ENCODE results near the gene SGTA. TPM values are rescaled to one million over a fixed set of nuclear protein-coding genes. Genes with fewer than 3 reads are reported as not detected.

SGTA gene
- total and polyA plus RNA-seq, 2 experiments from 2014 or later = 71.6 to 102 TPM

DNA sequence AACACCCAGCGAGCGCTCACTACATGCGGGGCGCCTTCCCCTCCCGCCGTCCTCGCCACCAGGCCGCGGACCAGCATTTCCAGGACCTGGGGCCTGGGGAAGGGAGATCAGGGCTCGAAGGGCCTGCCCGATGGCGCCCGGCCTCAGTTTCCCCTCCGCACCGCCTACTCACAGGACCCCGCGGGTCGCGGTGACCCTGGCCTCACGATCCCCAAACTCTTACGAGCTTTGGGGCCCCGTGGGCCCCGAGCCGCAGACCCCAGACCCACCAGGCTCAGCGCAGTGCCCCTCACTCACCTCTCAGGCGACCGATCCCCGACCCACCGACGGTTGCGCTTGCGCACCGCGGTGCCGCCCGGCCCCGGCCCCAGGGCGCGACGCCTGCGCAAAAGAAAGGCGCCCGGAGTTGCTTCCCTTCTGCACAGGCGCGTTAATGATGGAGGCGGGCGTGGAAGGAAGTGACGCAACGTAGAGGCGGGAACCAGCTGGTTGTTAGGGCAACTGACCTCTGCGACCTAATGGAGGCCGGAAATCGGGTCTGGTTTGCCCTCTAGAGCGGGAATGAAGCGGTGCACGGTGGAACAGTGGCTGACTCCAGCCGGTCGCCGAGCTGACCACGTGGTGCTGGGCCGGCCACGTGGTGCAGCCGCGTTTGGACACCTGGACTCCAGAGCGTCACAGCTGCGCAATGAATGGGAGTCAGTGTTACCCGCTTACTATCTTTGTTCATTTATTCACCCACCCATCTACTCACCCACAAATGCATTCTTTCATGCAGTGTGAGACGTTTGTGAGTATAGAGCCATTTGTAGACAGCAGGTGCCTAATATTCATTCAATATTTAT is at the start of gene SGTA (continued):
- no peak for TF ChIP-seq EZH2phosphoT487 (IDR thresholded peaks at IDR 0.05; ENCODE audit: unreplicated experiment)
- TF ChIP-seq CREB1 (CRISPR knock-in tag; IDR thresholded peaks at IDR 0.05; ENCODE audit: low read depth) = peak; percentile 97

DNA sequence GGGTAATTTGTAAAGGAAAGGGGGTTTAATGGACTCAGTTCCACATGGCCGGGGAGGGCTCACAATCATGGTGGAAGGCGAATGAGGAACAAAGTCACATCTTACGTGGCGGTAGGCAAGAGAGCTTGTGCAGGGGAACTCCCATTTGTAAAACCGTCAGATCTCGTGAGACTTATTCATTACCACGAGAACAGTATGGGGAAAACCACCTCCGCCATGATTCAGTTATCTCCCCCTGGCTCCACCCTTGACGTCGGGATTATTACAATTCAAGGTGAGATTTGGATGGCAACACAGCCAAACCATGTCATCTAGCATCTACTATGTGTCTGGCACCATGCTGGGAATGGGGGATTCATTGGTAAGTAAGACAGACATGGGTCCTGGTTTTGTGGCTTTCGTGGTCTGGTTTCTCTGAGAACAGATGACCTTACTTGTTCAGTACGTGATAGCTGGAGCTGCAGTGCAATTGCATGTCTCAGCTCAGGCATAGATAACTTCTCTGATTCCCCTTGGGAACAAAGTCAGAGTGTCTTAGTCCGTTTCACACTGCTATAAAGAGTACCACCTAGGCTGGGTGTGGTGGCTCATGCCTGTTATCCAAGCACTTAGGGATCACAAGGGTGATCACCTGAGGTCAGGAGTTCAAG is 44.9 kb upstream of the SGTA start:
- ATAC-seq (no peak), DNase-seq (ENCODE audit: low spot score) (no peak)
- H3K79me2 ChIP-seq (replicated peaks; ENCODE audit: insufficient read depth) = no peaks in the 10 kb centered on the region
- H3K27me3 Mint-ChIP-seq (ENCODE audit: insufficient read depth, low read depth, poor library complexity) = peaks cover 3% of the 10 kb centered on the region
- no peak overlapping the region for H3K27ac Mint-ChIP-seq
- no peaks in the 10 kb centered on the region for H4K20me1 ChIP-seq (replicated peaks; ENCODE audit: insufficient read depth)
- H3K9me3 Mint-ChIP-seq = peaks cover 76% of the 10 kb centered on the region
- peaks cover 87% of the 10 kb centered on the region for H3K36me3 Mint-ChIP-seq (ENCODE audit: low read depth)
- peaks cover 9% of the 10 kb centered on the region for H3K36me3 ChIP-seq (ENCODE audit: insufficient read depth)
- H2AFZ ChIP-seq = no peak overlapping the region
- H3K4me3 Mint-ChIP-seq = no peak overlapping the region
- no peak overlapping the region for H3K27ac ChIP-seq (ENCODE audit: low read depth)
- H3K4me1 Mint-ChIP-seq = no peaks in the 10 kb centered on the region; the same call in 2 of the 3 replicates
- H3F3A ChIP-seq (replicated peaks; ENCODE audit: low read depth) = no peaks in the 10 kb centered on the region
- no peaks in the 10 kb centered on the region for H3K9me2 ChIP-seq (ENCODE audit: insufficient read depth)
- no peak overlapping the region for H3K4me3 ChIP-seq
- no peak overlapping the region for H3K4me2 ChIP-seq
- H3K4me1 ChIP-seq (ENCODE audit: insufficient read depth) = no peaks in the 10 kb centered on the region
- no peaks in the 10 kb centered on the region for H3K27me3 ChIP-seq (ENCODE audit: insufficient read depth)
- TF ChIP-seq EZH2 (IDR thresholded peaks at IDR 0.05; ENCODE audit: low read depth, unreplicated experiment) = no peak
- TF ChIP-seq CREB1 (CRISPR knock-in tag; IDR thresholded peaks at IDR 0.05; ENCODE audit: low read depth) = no peak
- no peak for TF ChIP-seq NANOG (IDR thresholded peaks at IDR 0.05; ENCODE audit: borderline replicate concordance)
- TF ChIP-seq EZH2phosphoT487 (IDR thresholded peaks at IDR 0.05; ENCODE audit: unreplicated experiment) = no peak
- TF ChIP-seq, protein P1, sequence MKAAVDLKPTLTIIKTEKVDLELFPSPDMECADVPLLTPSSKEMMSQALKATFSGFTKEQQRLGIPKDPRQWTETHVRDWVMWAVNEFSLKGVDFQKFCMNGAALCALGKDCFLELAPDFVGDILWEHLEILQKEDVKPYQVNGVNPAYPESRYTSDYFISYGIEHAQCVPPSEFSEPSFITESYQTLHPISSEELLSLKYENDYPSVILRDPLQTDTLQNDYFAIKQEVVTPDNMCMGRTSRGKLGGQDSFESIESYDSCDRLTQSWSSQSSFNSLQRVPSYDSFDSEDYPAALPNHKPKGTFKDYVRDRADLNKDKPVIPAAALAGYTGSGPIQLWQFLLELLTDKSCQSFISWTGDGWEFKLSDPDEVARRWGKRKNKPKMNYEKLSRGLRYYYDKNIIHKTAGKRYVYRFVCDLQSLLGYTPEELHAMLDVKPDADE (IDR thresholded peaks at IDR 0.05) = no peak
- TF ChIP-seq JUNB (IDR thresholded peaks at IDR 0.05; ENCODE audit: unreplicated experiment) = no peak
- TF ChIP-seq ZNF114 (CRISPR knock-in tag; IDR thresholded peaks at IDR 0.05) = no peak
- TF ChIP-seq, protein P2, sequence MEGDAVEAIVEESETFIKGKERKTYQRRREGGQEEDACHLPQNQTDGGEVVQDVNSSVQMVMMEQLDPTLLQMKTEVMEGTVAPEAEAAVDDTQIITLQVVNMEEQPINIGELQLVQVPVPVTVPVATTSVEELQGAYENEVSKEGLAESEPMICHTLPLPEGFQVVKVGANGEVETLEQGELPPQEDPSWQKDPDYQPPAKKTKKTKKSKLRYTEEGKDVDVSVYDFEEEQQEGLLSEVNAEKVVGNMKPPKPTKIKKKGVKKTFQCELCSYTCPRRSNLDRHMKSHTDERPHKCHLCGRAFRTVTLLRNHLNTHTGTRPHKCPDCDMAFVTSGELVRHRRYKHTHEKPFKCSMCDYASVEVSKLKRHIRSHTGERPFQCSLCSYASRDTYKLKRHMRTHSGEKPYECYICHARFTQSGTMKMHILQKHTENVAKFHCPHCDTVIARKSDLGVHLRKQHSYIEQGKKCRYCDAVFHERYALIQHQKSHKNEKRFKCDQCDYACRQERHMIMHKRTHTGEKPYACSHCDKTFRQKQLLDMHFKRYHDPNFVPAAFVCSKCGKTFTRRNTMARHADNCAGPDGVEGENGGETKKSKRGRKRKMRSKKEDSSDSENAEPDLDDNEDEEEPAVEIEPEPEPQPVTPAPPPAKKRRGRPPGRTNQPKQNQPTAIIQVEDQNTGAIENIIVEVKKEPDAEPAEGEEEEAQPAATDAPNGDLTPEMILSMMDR (conservative IDR thresholded peaks at IDR 0.05; ENCODE audit: low read depth in 2 of 2) = no peak
- no peak for TF ChIP-seq POLR2AphosphoS5 (IDR thresholded peaks at IDR 0.05; ENCODE audit: low read depth)
- TF ChIP-seq, protein P3, sequence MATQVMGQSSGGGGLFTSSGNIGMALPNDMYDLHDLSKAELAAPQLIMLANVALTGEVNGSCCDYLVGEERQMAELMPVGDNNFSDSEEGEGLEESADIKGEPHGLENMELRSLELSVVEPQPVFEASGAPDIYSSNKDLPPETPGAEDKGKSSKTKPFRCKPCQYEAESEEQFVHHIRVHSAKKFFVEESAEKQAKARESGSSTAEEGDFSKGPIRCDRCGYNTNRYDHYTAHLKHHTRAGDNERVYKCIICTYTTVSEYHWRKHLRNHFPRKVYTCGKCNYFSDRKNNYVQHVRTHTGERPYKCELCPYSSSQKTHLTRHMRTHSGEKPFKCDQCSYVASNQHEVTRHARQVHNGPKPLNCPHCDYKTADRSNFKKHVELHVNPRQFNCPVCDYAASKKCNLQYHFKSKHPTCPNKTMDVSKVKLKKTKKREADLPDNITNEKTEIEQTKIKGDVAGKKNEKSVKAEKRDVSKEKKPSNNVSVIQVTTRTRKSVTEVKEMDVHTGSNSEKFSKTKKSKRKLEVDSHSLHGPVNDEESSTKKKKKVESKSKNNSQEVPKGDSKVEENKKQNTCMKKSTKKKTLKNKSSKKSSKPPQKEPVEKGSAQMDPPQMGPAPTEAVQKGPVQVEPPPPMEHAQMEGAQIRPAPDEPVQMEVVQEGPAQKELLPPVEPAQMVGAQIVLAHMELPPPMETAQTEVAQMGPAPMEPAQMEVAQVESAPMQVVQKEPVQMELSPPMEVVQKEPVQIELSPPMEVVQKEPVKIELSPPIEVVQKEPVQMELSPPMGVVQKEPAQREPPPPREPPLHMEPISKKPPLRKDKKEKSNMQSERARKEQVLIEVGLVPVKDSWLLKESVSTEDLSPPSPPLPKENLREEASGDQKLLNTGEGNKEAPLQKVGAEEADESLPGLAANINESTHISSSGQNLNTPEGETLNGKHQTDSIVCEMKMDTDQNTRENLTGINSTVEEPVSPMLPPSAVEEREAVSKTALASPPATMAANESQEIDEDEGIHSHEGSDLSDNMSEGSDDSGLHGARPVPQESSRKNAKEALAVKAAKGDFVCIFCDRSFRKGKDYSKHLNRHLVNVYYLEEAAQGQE (IDR thresholded peaks at IDR 0.05; ENCODE audit: unreplicated experiment) = no peak
